Measurements from ENCODE around the gene NDEL1. TPM values are rescaled to one million over a fixed set of nuclear protein-coding genes. Genes with fewer than 3 reads are reported as not detected.

NDEL1 gene
- total RNA-seq, 1 donor from 2014 or later = 68.2 TPM

DNA sequence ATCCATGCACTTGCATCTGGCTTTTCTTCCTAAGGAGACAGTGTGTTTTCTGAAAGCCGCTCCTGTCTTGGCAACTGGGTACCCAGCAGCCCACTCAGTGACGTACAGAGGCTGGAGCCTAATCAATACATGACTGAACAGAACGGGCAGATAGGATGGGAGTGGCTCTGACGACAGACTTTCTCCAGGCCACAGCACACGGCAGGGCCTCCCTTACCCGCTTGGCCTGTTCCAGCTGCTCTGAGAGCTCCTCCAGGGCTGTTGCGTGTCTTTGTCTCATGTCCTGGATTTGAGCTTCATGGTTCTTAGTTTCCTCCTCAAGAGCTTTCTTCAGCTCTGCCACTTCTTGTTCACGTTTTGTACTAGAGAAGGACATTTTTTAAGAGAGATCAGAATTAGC, 64.9 kb downstream of the NDEL1 start:
- Mint-ChIP-seq H3K36me3 (ENCODE audit: unreplicated experiment) (peaks cover 40% of the 10 kb centered on the region), H3K9me3 (ENCODE audit: unreplicated experiment) (no peaks in the 10 kb centered on the region), H3K27me3 (ENCODE audit: unreplicated experiment) (no peaks in the 10 kb centered on the region), H3K4me3 (ENCODE audit: unreplicated experiment) (no peak overlapping the region), H3K4me1 (ENCODE audit: unreplicated experiment) (no peaks in the 10 kb centered on the region), H3K27ac (ENCODE audit: unreplicated experiment) (no peak overlapping the region)
- no peak for TF ChIP-seq CTCF (IDR thresholded peaks at IDR 0.05)
- DNase-seq (ENCODE audit: extremely low spot score, unreplicated experiment) = no peak

GRCh38 chr17:8502126-8502525, 66.4 kb downstream of the NDEL1 start:
- H3K27me3 Mint-ChIP-seq (ENCODE audit: unreplicated experiment) = no peaks in the 10 kb centered on the region
- H3K27ac Mint-ChIP-seq (ENCODE audit: unreplicated experiment) = no peak overlapping the region
- no peak for DNase-seq (ENCODE audit: extremely low spot score, unreplicated experiment)
- peaks cover 46% of the 10 kb centered on the region for H3K36me3 Mint-ChIP-seq (ENCODE audit: unreplicated experiment)
- H3K9me3 Mint-ChIP-seq (ENCODE audit: unreplicated experiment) = no peaks in the 10 kb centered on the region
- TF ChIP-seq CTCF (IDR thresholded peaks at IDR 0.05) = no peak
- H3K4me1 Mint-ChIP-seq (ENCODE audit: unreplicated experiment) = no peaks in the 10 kb centered on the region
- no peak overlapping the region for H3K4me3 Mint-ChIP-seq (ENCODE audit: unreplicated experiment)

GRCh38 chr17:8503368-8503767, 67.7 kb downstream of the NDEL1 start:
- H3K27ac Mint-ChIP-seq (ENCODE audit: unreplicated experiment) = no peak overlapping the region
- TF ChIP-seq CTCF (IDR thresholded peaks at IDR 0.05) = no peak
- no peak overlapping the region for H3K4me3 Mint-ChIP-seq (ENCODE audit: unreplicated experiment)
- no peaks in the 10 kb centered on the region for H3K4me1 Mint-ChIP-seq (ENCODE audit: unreplicated experiment)
- H3K36me3 Mint-ChIP-seq (ENCODE audit: unreplicated experiment) = peaks cover 49% of the 10 kb centered on the region
- no peaks in the 10 kb centered on the region for H3K27me3 Mint-ChIP-seq (ENCODE audit: unreplicated experiment)
- H3K9me3 Mint-ChIP-seq (ENCODE audit: unreplicated experiment) = no peaks in the 10 kb centered on the region
- DNase-seq (ENCODE audit: extremely low spot score, unreplicated experiment) = no peak

DNA sequence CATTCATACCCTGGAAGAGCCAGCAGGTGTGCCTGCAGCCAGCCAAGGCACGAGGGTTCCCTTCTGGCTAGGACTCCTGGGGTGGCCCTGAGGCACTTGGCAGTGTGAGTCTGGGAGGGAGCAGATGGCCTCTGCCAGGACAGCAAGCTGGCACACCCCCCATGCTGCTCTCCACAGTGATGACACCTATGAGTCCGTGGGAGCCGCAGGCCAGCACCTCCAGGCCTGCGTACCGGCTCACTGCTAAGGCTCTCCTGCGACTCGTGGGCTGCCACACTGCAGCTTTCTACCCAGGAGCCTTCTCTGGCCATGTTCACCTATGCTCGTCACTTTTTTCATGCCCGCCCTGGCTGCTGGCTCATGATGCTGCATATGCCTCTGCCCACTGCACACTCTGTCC, 68.1 kb downstream of the NDEL1 start:
- no peaks in the 10 kb centered on the region for H3K27me3 Mint-ChIP-seq (ENCODE audit: unreplicated experiment)
- no peaks in the 10 kb centered on the region for H3K4me1 Mint-ChIP-seq (ENCODE audit: unreplicated experiment)
- H3K4me3 Mint-ChIP-seq (ENCODE audit: unreplicated experiment) = no peak overlapping the region
- H3K36me3 Mint-ChIP-seq (ENCODE audit: unreplicated experiment) = peaks cover 52% of the 10 kb centered on the region
- H3K27ac Mint-ChIP-seq (ENCODE audit: unreplicated experiment) = no peak overlapping the region
- DNase-seq (ENCODE audit: extremely low spot score, unreplicated experiment) = no peak
- no peaks in the 10 kb centered on the region for H3K9me3 Mint-ChIP-seq (ENCODE audit: unreplicated experiment)
- TF ChIP-seq CTCF (IDR thresholded peaks at IDR 0.05) = no peak

- H3K27ac Mint-ChIP-seq (ENCODE audit: unreplicated experiment) = no peak overlapping the region
- no peaks in the 10 kb centered on the region for H3K9me3 Mint-ChIP-seq (ENCODE audit: unreplicated experiment)
- peaks cover 50% of the 10 kb centered on the region for H3K36me3 Mint-ChIP-seq (ENCODE audit: unreplicated experiment)
- no peaks in the 10 kb centered on the region for H3K27me3 Mint-ChIP-seq (ENCODE audit: unreplicated experiment)
- DNase-seq (ENCODE audit: extremely low spot score, unreplicated experiment) = no peak
- H3K4me3 Mint-ChIP-seq (ENCODE audit: unreplicated experiment) = no peak overlapping the region
- no peaks in the 10 kb centered on the region for H3K4me1 Mint-ChIP-seq (ENCODE audit: unreplicated experiment)
- TF ChIP-seq CTCF (IDR thresholded peaks at IDR 0.05) = no peak
Observed at GRCh38 chr17:8504460-8505207, 69.0 kb downstream of the NDEL1 start.

All from osteocyte (in vitro differentiated cells).